GM18870 (cell line): Measurements from ENCODE around the gene KCNT2.

Experiments
- ATAC-seq: cut with Tn5 transposase; IDR thresholded peaks from one replicate; pipeline ENCODE4 v1.9.1; 2021; ENCODE audit warnings: moderate library complexity; ENCODE audit not compliant: unreplicated experiment

KCNT2 gene

GRCh38 chr1:196229546-196229945, 378.7 kb downstream of the KCNT2 start:
- no peak for ATAC-seq

- ATAC-seq = no peak
These were observed 393.4 kb downstream of the KCNT2 start for GRCh38 chr1:196214866-196215265.

- no peak for ATAC-seq
These were observed 398.3 kb downstream of the KCNT2 start for GRCh38 chr1:196209983-196210382.

- no peak for ATAC-seq
These were observed 399.0 kb downstream of the KCNT2 start for GRCh38 chr1:196209265-196209664.

- ATAC-seq = no peak
These were observed 400.5 kb downstream of the KCNT2 start for GRCh38 chr1:196207612-196208217.

- ATAC-seq = no peak
These were observed 402.4 kb downstream of the KCNT2 start for GRCh38 chr1:196205882-196206281.

GRCh38 chr1:196196486-196196885, 411.8 kb downstream of the KCNT2 start:
- no peak for ATAC-seq

GRCh38 chr1:196193896-196194559, 414.2 kb downstream of the KCNT2 start:
- ATAC-seq = no peak

- no peak for ATAC-seq
These were observed 424.3 kb downstream of the KCNT2 start for GRCh38 chr1:196183941-196184340.

- no peak for ATAC-seq
These were observed 426.7 kb downstream of the KCNT2 start for GRCh38 chr1:196181594-196181878.

GRCh38 chr1:196180847-196181593, 427.2 kb downstream of the KCNT2 start:
- no peak for ATAC-seq

- ATAC-seq = no peak
These were observed 430.1 kb downstream of the KCNT2 start for GRCh38 chr1:196178083-196178635.
